ENCODE results near the gene ACTG1. TPM values are rescaled to one million over a fixed set of nuclear protein-coding genes. Genes with fewer than 3 reads are reported as not detected.
A peak's percentile ranks its signal among the peaks of the same experiment; 100 is the strongest.

The ACTG1 gene
- polyA plus RNA-seq, 3 donors: 2,933 to 3,390 (median 3,165) TPM

DNA sequence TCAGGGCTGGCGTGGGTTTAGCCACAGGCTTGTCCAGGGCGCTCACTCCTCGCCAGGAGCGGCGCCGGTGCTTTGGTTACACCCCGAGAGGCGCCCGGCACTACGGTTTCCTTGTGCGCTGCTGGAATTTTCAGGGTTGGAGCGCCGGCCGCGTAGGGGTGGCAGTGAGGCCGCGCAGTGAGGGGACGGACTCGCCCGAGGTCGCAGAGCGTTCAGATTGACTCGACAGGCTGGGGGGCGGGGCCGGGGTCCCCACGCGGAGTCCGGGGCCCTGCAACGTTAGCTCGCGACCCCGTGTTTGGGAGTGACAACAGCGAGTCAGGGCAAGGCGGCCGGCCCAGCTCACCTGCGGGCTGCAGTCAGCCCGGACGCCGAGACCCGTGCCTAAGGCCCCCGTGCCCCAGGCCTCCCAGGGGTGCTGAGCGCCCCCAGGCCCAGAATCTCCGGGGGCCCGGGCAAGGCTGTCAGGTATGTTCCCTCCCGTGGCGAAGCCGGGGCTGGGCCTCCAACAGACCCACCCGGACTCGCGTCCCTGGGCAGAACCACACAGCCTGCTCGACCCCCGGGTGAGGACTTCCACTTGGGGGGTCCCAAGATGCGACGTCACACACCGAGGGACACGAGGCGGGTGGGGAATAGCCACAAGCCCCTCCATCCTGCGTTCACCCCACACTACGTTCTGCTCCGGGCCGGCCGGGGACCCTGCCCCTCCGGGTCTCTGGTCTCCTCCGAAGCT, 1.3 kb upstream of the ACTG1 start:
- peak in 2 of 11 donors; percentile 65 to 74 for DNase-seq (ENCODE audit: extremely low read depth in 1 of 11, low read depth in 9 of 11, low spot score in 4 of 11)

DNA sequence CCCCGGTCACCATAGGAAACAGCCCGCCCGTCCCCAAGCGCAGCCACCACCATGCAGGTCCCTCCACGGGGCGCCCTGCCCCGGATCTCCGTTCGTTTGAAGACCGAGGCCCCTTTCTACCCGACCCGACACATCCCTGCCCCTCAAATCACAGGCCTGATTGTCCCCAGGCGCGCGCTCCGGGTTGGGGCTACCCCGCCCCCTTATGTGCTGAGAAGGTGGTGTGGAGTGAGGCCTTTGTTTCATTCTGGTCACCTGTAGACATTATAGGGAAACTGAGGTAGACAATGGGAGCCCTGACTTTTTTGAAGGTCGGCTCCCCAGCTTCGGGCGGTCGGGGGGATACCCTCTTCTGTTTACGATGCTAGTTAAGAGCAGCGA, 763 bp upstream of the ACTG1 start:
- DNase-seq (ENCODE audit: extremely low read depth in 1 of 11, low read depth in 9 of 11, low spot score in 4 of 11): no peak

GRCh38 chr17:81511804-81512561, 616 bp downstream of the ACTG1 start:
- DNase-seq (ENCODE audit: extremely low read depth in 1 of 11, low read depth in 9 of 11, low spot score in 4 of 11): no peak

DNA sequence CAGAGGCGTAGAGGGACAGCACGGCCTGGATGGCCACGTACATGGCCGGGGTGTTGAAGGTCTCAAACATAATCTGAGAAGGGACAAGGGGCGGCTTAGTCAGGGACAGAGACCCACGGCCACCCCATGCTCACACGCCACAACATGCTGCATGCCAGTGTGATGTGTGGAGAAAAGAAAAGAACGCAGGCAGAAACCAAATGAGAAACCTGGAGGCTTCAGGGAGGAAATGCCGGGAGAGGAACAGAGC, 1.1 kb downstream of the ACTG1 start:
- DNase-seq (ENCODE audit: extremely low read depth in 1 of 11, low read depth in 9 of 11, low spot score in 4 of 11): no peak

DNA sequence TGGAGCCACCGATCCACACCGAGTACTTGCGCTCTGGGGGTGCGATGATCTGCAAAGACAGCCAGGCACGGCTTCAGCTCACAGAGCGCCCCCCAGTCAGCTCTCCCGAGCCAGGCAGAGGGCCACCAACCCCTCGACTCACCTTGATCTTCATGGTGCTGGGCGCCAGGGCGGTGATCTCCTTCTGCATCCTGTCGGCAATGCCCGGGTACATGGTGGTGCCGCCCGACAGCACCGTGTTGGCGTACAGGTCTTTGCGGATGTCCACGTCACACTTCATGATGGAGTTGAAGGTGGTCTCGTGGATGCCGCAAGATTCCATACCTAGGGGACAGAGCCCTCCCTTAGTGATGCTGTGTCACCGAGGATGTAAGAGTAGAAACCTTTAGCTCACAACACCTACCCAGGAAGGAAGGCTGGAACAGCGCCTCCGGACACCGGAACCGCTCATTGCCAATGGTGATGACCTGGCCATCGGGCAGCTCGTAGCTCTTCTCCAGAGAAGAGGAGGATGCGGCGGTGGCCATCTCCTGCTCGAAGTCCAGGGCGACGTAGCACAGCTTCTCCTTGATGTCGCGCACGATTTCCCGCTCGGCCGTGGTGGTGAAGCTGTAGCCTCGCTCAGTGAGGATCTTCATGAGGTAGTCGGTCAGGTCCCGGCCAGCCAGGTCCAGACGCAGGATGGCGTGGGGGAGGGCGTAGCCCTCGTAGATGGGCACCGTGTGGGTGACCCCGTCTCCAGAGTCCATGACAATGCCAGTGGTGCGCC, 1.6 kb downstream of the ACTG1 start:
- no peak for DNase-seq (ENCODE audit: extremely low read depth in 1 of 11, low read depth in 9 of 11, low spot score in 4 of 11)

- no peak for DNase-seq (ENCODE audit: extremely low read depth in 1 of 11, low read depth in 9 of 11, low spot score in 4 of 11)
Measured at GRCh38 chr17:81509972-81510784, 2.4 kb downstream of the ACTG1 start.

DNA sequence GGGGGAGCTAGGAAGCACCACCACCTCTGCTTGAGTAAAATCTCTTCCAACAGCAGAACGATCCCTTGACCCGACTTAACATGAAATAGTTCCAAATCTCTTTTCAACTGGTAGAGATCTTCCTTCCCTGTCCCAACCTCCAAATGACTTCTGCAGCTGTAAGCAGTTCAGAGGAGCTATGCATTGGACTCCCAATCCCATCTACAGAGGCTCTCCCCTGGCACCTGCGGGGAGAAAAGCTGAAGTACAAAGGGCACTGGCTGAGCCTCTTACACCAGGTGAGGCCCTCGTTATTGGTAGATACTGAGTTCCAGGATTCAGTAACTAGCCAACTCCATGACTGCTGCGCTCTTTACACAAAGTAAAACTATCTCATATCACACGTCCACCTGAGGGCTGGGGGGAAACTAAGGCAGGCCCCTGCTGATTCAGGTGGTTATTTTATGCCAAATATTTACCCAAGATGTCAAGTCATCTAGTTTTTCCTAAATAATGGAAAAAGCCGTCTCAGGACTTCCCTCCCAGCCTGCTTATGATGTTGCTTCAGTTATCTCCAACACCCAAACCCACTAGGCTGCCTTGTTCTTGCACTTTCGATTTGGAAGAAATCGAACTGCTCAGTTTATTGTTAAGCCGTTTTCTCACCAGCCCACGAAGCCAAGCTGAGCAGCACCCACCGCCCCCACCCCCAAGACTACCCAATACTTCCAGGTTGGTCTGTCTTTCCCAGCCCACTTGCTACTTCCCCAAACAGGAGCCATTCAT, 3.2 kb downstream of the ACTG1 start:
- no peak for DNase-seq (ENCODE audit: extremely low read depth in 1 of 11, low read depth in 9 of 11, low spot score in 4 of 11)

DNA sequence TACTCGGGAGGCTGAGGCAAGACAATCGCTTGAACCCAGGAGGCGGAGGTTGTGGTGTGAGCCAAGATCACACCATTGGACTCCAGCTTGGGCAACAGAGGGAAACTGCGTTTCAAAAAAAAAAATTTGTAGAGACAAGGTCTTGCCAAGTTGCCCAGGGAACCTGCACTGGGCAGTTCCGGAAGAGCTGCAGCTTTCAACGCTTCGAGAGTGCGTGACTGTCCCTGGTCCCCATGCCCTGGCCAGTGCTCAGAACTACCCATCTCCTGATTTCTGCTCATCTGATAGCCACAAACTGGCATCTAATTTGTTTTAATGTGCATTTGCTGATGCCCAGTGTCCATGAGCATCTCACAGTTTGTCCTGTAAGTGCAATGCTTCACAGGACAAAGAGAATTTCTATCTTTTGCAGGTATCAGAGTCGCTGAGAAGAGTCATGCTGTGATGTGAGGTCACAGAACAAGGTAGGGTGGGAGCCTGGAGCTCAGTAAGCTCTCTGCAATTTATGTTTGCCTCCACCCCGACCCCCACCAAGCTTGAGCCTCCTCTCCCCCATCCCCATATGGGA, 3.9 kb downstream of the ACTG1 start:
- DNase-seq (ENCODE audit: extremely low read depth in 1 of 11, low read depth in 9 of 11, low spot score in 4 of 11): no peak

DNA sequence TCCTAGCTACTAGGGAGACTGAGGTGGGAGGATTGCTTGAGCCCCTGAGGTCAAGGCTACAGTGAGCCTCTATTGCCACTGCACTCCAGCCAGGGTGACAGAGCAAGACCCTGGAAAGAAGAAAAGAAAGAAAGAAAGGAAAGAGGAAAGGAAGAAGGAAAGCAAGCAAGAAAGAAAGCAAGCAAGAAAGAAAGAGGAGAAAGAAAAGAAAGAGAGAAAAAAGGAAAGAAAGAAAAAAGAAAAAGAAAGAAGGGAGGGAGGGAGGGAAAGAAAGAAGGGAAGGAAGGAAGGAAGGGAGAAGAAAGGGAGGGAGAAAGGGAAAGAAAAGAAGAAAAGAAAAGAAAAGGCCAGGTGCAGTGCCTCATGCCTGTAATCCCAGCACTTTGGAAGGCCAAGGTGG, 9.0 kb downstream of the ACTG1 start:
- DNase-seq (ENCODE audit: extremely low read depth in 1 of 11, low read depth in 9 of 11, low spot score in 4 of 11): no peak

DNA sequence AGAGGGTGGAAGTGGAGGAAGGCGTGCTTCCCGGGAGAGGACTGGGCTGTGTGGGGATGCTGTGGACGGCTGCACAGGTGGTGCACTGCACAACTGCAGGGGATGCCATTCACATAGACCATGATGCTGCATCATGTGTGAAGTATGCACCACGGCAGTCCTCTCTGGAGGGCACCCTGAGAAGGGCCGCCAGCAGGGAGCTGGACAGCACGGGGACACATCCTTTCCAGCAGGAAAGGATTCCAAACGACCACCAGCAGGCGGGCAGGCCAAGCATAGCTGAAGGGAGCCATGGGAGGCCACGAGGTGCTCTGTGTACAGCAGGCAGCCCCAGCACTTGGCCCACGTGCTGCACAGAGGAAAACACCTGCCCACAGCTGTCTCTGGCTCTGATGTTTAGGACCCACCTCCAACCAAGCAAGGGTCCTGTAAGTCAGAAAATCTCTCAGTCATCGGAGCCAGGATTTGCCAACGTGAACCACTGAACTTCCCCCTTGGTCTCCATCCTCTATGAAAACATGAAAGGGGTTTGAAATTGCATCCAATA, 10.1 kb downstream of the ACTG1 start:
- DNase-seq (ENCODE audit: extremely low read depth in 1 of 11, low read depth in 9 of 11, low spot score in 4 of 11): no peak

DNA sequence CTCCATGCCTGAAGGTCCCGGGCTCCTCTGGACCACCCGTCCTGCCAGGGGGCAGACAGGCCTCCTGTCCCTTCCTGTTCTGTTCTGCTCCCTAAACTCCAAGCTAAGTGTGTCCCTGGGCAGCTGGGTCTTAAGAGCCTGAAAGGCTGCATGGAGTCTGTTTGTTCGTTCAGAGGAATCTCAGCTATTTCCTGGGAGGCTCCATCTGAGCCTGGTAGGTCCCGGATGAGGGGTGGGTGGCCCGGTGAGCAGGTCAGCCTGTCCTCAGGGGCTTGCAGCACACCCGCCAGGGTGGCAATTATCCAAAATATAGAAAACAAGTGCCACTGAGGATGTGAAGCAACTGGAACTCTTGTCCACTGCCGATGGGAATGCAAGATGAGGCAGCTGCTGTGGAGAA, 12.6 kb downstream of the ACTG1 start:
- no peak for DNase-seq (ENCODE audit: extremely low read depth in 1 of 11, low read depth in 9 of 11, low spot score in 4 of 11)

DNA sequence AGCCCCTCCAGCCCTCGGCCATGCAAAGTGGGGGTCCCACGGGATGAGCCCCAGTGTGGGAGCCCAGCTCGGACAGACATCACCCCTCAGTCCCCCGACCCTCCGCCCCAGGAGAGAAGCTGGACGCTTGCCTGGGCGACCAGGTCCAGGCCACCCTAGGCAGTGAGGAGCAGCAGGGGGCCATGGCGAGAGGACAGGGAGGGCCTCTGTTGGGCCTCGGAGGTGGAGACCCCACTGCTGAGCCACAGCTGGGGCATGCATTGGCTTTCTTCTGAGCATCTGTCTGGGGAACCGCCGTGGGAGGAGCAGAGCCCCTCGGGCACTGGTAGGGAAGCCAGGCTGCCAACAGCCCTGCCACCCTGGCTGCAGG, 13.0 kb downstream of the ACTG1 start:
- no peak for DNase-seq (ENCODE audit: extremely low read depth in 1 of 11, low read depth in 9 of 11, low spot score in 4 of 11)

GRCh38 chr17:81498953-81499600, 13.5 kb downstream of the ACTG1 start:
- DNase-seq (ENCODE audit: extremely low read depth in 1 of 11, low read depth in 9 of 11, low spot score in 4 of 11): no peak

GRCh38 chr17:81494626-81495377, 17.8 kb downstream of the ACTG1 start:
- DNase-seq (ENCODE audit: extremely low read depth in 1 of 11, low read depth in 9 of 11, low spot score in 4 of 11): no peak

DNA sequence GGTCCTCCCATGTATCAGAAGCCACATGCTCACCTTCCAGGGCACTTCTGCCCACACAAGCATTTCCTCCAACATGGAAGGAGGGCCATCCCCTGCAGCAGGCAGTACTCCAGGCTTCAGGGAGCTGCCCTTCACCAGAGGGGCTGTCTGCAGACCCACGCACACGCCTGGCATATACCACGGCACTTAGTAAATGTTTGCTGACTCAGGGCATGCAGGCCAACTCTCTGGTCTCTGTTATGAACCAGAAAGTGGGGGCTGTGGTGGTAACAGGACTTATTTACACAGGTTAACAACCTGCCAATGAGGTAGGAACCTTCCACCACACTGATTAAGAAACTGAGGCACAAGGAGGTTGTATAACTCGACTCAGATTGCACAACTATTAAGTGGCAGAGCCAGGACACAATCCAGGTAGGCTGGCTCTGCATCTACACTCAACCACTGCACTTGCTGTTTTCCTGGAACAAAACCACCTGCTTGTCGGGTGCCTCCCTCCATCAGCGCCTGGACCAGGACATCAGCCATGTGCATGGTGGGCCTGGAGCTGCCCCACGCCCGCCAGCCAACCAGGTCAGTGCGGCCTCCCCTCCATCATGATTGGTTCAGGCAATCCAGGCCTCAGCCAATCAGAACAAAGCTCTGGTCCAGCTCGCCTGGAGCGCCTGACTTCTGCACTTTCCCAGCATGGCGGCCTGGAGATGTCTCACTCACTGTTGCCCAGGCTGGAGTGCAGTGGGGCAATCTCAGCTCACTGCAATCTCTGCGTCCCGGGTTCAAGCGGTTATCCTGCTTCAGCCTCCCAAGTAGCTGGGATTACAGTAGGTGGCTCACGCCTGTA, 19.2 kb downstream of the ACTG1 start:
- DNase-seq (ENCODE audit: extremely low read depth in 1 of 11, low read depth in 9 of 11, low spot score in 4 of 11): no peak

- no peak for DNase-seq (ENCODE audit: extremely low read depth in 1 of 11, low read depth in 9 of 11, low spot score in 4 of 11)
Measured at GRCh38 chr17:81492706-81493105, 19.9 kb downstream of the ACTG1 start.

Measured in renal cortex interstitium (tissue), 11 donors.